Measurements from ENCODE around the gene SOCS7.
"Not testable (repeated sequence)": the region's sequence is repeated elsewhere in the genome, so short reads cannot be mapped to it uniquely, and the experiment has no call there.

SOCS7 gene

GRCh38 chr17:38421171-38421841 is 69.7 kb downstream of the SOCS7 start:
- DNase-seq (ENCODE audit: low read depth in 2 of 2), result no peak

- DNase-seq (ENCODE audit: low read depth in 2 of 2), result no peak
Measured at GRCh38 chr17:38421871-38422827, 70.5 kb downstream of the SOCS7 start.

GRCh38 chr17:38424297-38424972 is 72.8 kb downstream of the SOCS7 start:
- DNase-seq (ENCODE audit: low read depth in 2 of 2), result no peak

- DNase-seq (ENCODE audit: low read depth in 2 of 2), result no peak
Measured at GRCh38 chr17:38425031-38425430, 73.4 kb downstream of the SOCS7 start.

- no peak for DNase-seq (ENCODE audit: low read depth in 2 of 2)
Measured at GRCh38 chr17:38425744-38426143, 74.1 kb downstream of the SOCS7 start.

- no peak for DNase-seq (ENCODE audit: low read depth in 2 of 2)
Measured at GRCh38 chr17:38426441-38426840, 74.8 kb downstream of the SOCS7 start.

- no peak for DNase-seq (ENCODE audit: low read depth in 2 of 2)
Measured at GRCh38 chr17:38427160-38427949, 75.7 kb downstream of the SOCS7 start.

- DNase-seq (ENCODE audit: low read depth in 2 of 2), result peak; percentile 10 to 15
Measured at GRCh38 chr17:38428112-38428642, 76.5 kb downstream of the SOCS7 start, which contains the start of gene ARHGAP23. TSS of gene ARHGAP23 (plus strand) at chr17:38428464. CDS start at chr17:38428486, 22 bp downstream.

- DNase-seq (ENCODE audit: low read depth in 2 of 2), result no peak
Measured at GRCh38 chr17:38428643-38429371, 77.2 kb downstream of the SOCS7 start.

GRCh38 chr17:38429476-38430100 is 77.9 kb downstream of the SOCS7 start:
- no peak for DNase-seq (ENCODE audit: low read depth in 2 of 2)

- DNase-seq (ENCODE audit: low read depth in 2 of 2), result no peak
Measured at GRCh38 chr17:38430316-38430715, 78.7 kb downstream of the SOCS7 start.

- DNase-seq (ENCODE audit: low read depth in 2 of 2), result no peak
Measured at GRCh38 chr17:38430822-38431221, 79.2 kb downstream of the SOCS7 start.

GRCh38 chr17:38431346-38432145 is 79.9 kb downstream of the SOCS7 start:
- no peak for DNase-seq (ENCODE audit: low read depth in 2 of 2)

GRCh38 chr17:38434178-38434665 is 82.6 kb downstream of the SOCS7 start:
- no peak for DNase-seq (ENCODE audit: low read depth in 2 of 2)

- DNase-seq (ENCODE audit: low read depth in 2 of 2), result no peak
Measured at GRCh38 chr17:38435795-38436194, 84.2 kb downstream of the SOCS7 start.

GRCh38 chr17:38436386-38436785 is 84.7 kb downstream of the SOCS7 start:
- no peak for DNase-seq (ENCODE audit: low read depth in 2 of 2)

GRCh38 chr17:38437313-38437712 is 85.7 kb downstream of the SOCS7 start:
- not testable (repeated sequence) for DNase-seq (ENCODE audit: low read depth in 2 of 2)

- no peak for DNase-seq (ENCODE audit: low read depth in 2 of 2)
Measured at GRCh38 chr17:38439436-38439835, 87.8 kb downstream of the SOCS7 start.
